Thymus (tissue), 11 donors: ENCODE data around the gene GPANK1. TPM values are rescaled to one million over a fixed set of nuclear protein-coding genes. Genes with fewer than 3 reads are reported as not detected.

ENCODE experiments used
- DNase-seq, 9 donors: peaks; one replicate each; pipeline ENCODE4 v3.0.0-alpha.2; 2013; ENCODE audit warnings: low spot score in 9 of 9, low read depth in 6 of 9, missing footprints in 1 of 9
- H3K27ac ChIP-seq, 2 donors: one replicate each; pipeline ENCODE4 v1.5.1; 2013; ENCODE audit warnings: control low read depth in 1 of 2, low read depth in 1 of 2, low read length in 1 of 2, mild to moderate bottlenecking in 1 of 2, moderate library complexity in 1 of 2
- H3K27me3 ChIP-seq, 2 donors: one replicate each; pipeline ENCODE4 v1.5.1; 2013; ENCODE audit warnings: low read length in 1 of 2; ENCODE audit not compliant: control insufficient read depth in 2 of 2, insufficient read depth in 1 of 2
- H3K36me3 ChIP-seq, 2 donors: one replicate each; pipeline ENCODE4 v1.5.1; 2013; ENCODE audit warnings: low read length in 1 of 2, mild to moderate bottlenecking in 1 of 2, moderate library complexity in 1 of 2; ENCODE audit not compliant: control insufficient read depth in 2 of 2, insufficient read depth in 2 of 2
- H3K4me1 ChIP-seq, 2 donors: one replicate each; pipeline ENCODE4 v1.5.1; 2013; ENCODE audit warnings: low read length in 2 of 2; ENCODE audit not compliant: control insufficient read depth in 2 of 2, insufficient read depth in 2 of 2
- H3K4me3 ChIP-seq, 2 donors: one replicate each; pipeline ENCODE4 v1.5.1; 2013; ENCODE audit warnings: low read length in 2 of 2, control low read depth in 1 of 2, mild to moderate bottlenecking in 1 of 2
- H3K9me3 ChIP-seq, 2 donors: one replicate each; pipeline ENCODE4 v1.5.1; 2013; ENCODE audit warnings: low read length in 1 of 2, mild to moderate bottlenecking in 1 of 2; ENCODE audit not compliant: control insufficient read depth in 2 of 2, insufficient read depth in 1 of 2
- WGBS: extraction: QIAGEN DNeasy Blood & Tissue Kit; methylation state at CpG from one replicate; pipeline ENCODE4 v1.1.7; 2013; 5-methylcytosine and 5-hydroxymethylcytosine counted together
- polyA plus RNA-seq: library from polyadenylated mRNA; stranded (reverse); fragments of 200-250 nt; gene quantifications from one replicate; pipeline ENCODE4 v1.2.3, GENCODE V29; 2013
- total RNA-seq: library from RNA; stranded (reverse); fragments of 120-200 nt; gene quantifications from one replicate; pipeline ENCODE4 v1.2.4, GENCODE V29; 2013
- donor health status: healthy.

GPANK1 gene
- total and polyA plus RNA-seq, 2 donors: 13.8 to 25.2 TPM

GRCh38 chr6:31654574-31655348 lies 10.0 kb downstream of the GPANK1 start:
- H3K9me3 ChIP-seq: no peaks in the 10 kb centered on the region
- WGBS: 97% methylated on average over 8 of the region's 8 CpGs
- H3K27me3 ChIP-seq: no peaks in the 10 kb centered on the region
- DNase-seq: no peak
- no peak overlapping the region for H3K4me3 ChIP-seq
- no peak overlapping the region for H3K27ac ChIP-seq
- peaks cover 14 to 40% of the 10 kb centered on the region in 2 donors for H3K36me3 ChIP-seq
- peaks cover 21 to 41% of the 10 kb centered on the region in 2 donors for H3K4me1 ChIP-seq

DNA sequence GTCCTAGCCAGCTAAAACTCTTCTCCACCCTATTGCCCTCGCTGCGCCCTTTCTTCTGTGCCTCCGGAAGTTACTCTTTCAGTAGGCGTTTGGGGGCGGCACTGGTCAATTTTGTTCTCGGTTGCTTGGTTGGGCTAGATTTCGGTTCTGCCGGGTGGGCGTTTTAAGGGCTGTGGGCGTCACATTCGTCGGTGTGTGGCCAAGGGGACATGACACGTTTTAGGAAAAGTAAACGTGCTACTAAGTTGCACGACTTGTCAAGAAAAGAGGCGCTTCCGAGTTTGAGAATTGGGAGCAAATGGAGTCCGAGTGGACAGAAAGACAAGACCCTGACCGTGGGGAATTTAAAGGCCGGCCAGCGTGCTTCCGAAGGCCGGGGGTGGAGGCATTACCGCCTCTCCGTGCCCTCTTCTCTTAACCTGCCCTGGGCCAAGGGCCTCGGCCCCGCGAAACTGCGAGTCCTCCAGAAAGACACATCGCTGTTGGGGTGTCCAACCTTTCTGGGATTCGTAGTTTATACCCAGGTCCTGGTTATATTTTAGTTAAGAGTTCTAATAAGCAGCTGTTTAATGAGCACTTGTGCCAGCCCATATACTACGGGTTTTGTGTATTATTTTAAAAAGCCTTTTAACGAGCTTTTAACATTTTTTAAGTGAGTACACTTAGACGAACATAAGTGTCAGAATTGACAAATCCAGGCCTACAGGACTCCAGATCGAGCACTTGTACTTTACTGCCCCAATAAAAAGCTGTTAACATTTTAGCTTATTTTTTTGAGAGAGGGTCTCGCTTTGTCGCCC lies 11.7 kb downstream of the GPANK1 start:
- Histone ChIP-seq H3K36me3 (peaks cover 26 to 47% of the 10 kb centered on the region in 2 donors), H3K4me1 (peaks cover 9 to 25% of the 10 kb centered on the region in 2 donors), H3K9me3 (no peaks in the 10 kb centered on the region), H3K27ac (peak overlapping the region; percentile 96 to 97), H3K4me3 (peak overlapping the region; percentile 72 to 86), H3K27me3 (no peaks in the 10 kb centered on the region)
- no peak for DNase-seq
- WGBS: 12% methylated on average over 37 of the region's 37 CpGs

GRCh38 chr6:31651602-31652191 lies 13.1 kb downstream of the GPANK1 start:
- Histone ChIP-seq H3K27ac (peak overlapping the region; percentile 96 to 97), H3K4me1 (peaks cover 9 to 19% of the 10 kb centered on the region in 2 donors), H3K27me3 (no peaks in the 10 kb centered on the region), H3K9me3 (no peaks in the 10 kb centered on the region), H3K36me3 (peaks cover 31 to 52% of the 10 kb centered on the region in 2 donors), H3K4me3 (peak overlapping the region; percentile 72 to 86)
- WGBS: 5% methylated on average over 29 of the region's 29 CpGs
- peak in 1 of 9 donors; percentile 27 for DNase-seq

DNA sequence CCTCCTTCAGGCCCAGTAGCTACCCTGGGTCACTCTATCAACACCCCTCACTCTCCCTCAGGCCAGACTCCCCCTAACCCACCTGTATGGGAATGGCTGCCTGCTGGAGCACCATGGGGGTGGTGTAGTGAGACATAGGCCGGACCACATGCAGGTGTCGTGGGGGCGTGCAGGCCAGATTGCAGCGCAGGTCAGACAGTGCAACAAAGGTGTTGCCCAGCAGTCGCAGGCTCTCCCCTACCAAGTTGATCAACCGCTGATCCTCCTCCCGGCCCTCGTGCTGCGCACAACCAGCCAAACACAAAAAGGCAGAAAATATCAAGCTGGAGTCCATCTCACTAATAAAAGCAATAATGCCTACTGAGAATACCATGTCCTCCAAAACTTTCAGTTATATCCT lies 19.5 kb downstream of the GPANK1 start:
- Histone ChIP-seq H3K4me1 (no peaks in the 10 kb centered on the region), H3K27me3 (no peaks in the 10 kb centered on the region), H3K9me3 (no peaks in the 10 kb centered on the region), H3K27ac (no peak overlapping the region), H3K4me3 (no peak overlapping the region), H3K36me3 (peaks cover 87 to 93% of the 10 kb centered on the region in 2 donors)
- no peak for DNase-seq
- WGBS: over 99% methylated on average over 9 of the region's 9 CpGs

DNA sequence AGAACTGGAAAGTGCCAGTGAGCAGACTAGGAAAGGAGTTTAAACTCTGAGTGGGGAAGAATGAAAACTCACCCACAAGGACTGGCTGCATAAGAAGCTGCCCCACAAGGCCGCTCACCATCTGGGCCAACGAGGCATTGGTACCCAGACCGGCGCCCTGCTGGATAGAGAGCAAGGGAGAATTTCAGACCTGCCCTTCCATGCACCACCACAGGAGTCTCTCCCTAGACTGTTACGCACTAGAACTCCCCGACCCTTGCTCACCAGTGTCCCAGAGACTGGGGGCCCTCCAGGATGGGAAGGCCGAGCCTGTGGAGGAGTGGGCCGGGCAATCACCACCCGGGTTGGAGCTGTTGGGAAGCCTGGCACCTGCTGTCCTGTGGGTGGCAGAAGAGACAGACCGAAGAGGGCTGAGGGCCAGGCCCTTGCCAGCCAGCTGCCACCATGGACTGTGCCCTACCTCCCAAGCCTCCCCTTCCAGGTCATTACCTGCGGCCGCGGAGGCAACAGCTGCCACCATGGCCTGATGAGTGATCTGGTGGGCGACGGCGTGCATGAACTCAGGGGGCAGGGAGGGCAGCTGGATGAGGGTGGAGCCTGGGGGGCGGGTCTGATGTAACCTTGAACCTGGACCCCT lies 20.9 kb downstream of the GPANK1 start:
- Histone ChIP-seq H3K27me3 (no peaks in the 10 kb centered on the region), H3K27ac (no peak overlapping the region), H3K4me1 (no peaks in the 10 kb centered on the region), H3K36me3 (peaks cover 94 to 95% of the 10 kb centered on the region in 2 donors), H3K9me3 (no peaks in the 10 kb centered on the region), H3K4me3 (no peak overlapping the region)
- 97% methylated on average over 17 of the region's 17 CpGs for WGBS
- no peak for DNase-seq

DNA sequence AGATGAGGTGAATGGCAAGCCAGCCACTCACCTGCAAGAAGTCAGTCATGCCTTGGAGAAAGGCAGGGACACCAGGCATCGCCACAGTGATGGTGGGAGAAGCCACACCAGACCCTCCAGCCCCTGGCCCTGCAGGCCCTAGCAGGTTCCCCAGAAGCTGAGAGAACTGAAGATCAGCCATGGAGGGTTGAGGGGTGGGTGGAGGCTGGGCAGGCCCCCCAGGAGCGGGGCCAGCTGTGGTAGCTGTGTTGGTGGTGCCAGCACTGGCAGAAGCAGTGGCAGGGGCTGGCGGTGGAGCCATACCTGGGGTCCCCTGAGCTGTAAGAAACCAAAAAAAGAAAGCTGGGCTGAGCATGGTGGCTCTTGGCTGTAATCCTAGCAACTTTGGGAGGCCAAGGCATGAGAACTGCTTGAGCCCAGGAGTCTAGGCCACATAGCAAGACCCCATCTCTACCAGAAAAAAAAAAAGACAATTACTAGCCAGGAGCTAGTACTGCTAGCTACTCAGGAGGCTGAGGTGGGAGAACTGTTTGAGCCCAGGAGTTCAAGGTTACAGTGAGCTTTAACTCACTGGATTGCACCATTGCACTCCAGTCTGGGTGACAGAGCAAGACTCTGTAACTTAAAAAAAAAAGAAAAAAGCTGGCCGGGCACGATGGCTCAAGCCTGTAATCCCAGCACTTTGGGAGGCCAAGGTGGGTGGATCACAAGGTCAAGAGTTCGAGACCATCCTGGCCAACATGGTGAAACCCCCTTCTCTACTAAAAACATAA lies 21.8 kb downstream of the GPANK1 start:
- DNase-seq: no peak
- WGBS: 98% methylated on average over 6 of the region's 6 CpGs

GRCh38 chr6:31641370-31641769 lies 23.4 kb downstream of the GPANK1 start:
- Histone ChIP-seq H3K9me3 (no peaks in the 10 kb centered on the region), H3K36me3 (peaks cover 92 to 93% of the 10 kb centered on the region in 2 donors), H3K27ac (no peak overlapping the region), H3K27me3 (no peaks in the 10 kb centered on the region), H3K4me3 (no peak overlapping the region), H3K4me1 (no peaks in the 10 kb centered on the region)
- DNase-seq: no peak
- WGBS: 97% methylated on average over 4 of the region's 4 CpGs

More for the DNA sequence above, 21.8 kb downstream of the GPANK1 start:
- no peaks in the 10 kb centered on the region for H3K9me3 ChIP-seq
- peaks cover 90 to 92% of the 10 kb centered on the region in 2 donors for H3K36me3 ChIP-seq
- H3K4me1 ChIP-seq: no peaks in the 10 kb centered on the region
- no peak overlapping the region for H3K27ac ChIP-seq
- H3K27me3 ChIP-seq: no peaks in the 10 kb centered on the region
- no peak overlapping the region for H3K4me3 ChIP-seq

GRCh38 chr6:31640612-31641011 lies 24.2 kb downstream of the GPANK1 start:
- H3K36me3 ChIP-seq: peaks cover 93 to 94% of the 10 kb centered on the region in 2 donors
- H3K4me3 ChIP-seq: no peak overlapping the region
- H3K27ac ChIP-seq: peak overlapping the region in 1 of 2 donors; percentile 18
- 98% methylated on average over 6 of the region's 6 CpGs for WGBS
- no peaks in the 10 kb centered on the region for H3K4me1 ChIP-seq
- DNase-seq: no peak
- H3K9me3 ChIP-seq: no peaks in the 10 kb centered on the region
- no peaks in the 10 kb centered on the region for H3K27me3 ChIP-seq
